Measurements from ENCODE around the gene PDE4D.

- TF ChIP-seq REST (IDR thresholded peaks at IDR 0.05; ENCODE audit: insufficient read depth in 1 of 2, low read depth in 2 of 2, low read length in 2 of 2) (no peak), POLR2AphosphoS5 (IDR thresholded peaks at IDR 0.05; ENCODE audit: low read depth, low read length) (no peak), SIN3A (IDR thresholded peaks at IDR 0.05; ENCODE audit: borderline replicate concordance, insufficient read depth, low read length) (no peak)
Measured at GRCh38 chr5:59185757-59186385, 707.7 kb downstream of the PDE4D start.
